Measurements from ENCODE around the gene RMI2.

GRCh38 chr16:11303405-11304138, 41.7 kb upstream of the RMI2 start:
- TF ChIP-seq POLR2A (IDR thresholded peaks at IDR 0.05; ENCODE audit: low read depth, low read length) = no peak
- no peak for TF ChIP-seq POLR2AphosphoS5 (IDR thresholded peaks at IDR 0.05; ENCODE audit: low read depth, low read length)

All from GM12892 (cell line).